Activated CD4-positive, CD25-positive, alpha-beta regulatory T cell treated with anti-CD3 and anti-CD28 coated beads, Interleukin-2, amount 50 U/mL, for 16 hours (primary cell): Measurements from ENCODE around the gene NAPB.
"Not testable (repeated sequence)": the region's sequence is repeated elsewhere in the genome, so short reads cannot be mapped to it uniquely, and the experiment has no call there.

Experiments used
- DNase-seq: peaks from one replicate; pipeline ENCODE4 v3.0.0-alpha.2; 2020; ENCODE audit warnings: low read depth, low spot score

The NAPB gene

DNA sequence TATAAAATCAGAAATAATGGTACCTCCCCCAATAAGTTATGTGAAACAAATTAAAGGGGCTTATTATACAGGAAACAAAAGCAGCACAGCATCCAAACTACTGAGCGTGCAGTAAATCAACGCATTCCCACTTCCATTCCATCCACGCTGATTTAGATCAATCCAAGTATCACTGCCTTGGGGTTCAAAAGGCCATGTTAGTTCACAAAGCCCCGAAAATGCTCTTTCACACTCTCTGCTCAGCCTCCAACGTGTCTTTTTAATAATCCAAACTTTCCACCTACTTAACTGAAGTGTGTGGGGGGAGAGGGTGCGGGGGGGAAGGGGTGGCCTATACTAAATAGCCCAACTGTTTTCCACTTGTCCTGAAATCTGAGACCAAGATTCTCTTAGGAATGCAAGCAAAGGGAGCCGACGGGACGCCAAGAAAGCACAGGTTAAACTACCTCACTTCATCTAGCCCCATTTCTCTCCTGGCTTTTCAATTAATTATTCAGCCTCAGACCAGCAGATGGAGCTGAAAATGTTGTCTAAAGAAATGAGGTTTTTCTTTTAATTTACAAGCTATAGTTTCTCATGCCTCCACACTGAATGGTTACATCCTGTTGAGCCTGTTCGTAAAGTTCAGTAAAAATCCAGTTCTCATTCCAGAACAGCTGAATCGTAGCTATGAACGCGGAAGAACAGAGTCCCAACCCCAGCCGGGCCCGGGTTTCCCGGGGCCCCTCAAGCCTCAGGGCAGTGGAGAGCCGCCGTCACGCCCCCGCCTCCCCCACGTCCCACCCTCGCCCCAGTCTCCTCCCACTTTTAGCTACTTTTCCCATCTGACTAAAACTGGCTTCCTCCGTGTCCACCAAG, 71.7 kb downstream of the NAPB start:
- no peak for DNase-seq

DNA sequence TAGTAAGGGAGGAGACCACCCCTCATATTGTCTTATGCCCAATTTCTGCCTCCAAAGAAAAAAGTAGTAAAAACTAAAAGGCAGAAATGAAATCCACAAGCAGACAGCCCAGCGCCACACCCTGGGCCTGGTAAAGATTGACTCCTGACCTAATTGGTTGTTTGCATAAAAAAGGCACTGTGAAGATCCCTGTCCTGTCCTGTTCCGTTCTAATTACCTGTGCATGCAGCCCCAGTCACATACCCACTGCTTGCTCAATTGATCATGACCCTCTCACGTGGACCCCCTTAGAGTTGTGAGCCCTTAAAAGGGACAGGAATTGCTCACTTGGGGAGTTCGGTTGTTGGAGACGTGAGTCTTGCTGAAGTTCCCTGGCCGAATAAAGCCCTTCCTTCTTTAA, 72.8 kb downstream of the NAPB start:
- DNase-seq = not testable (repeated sequence)

DNA sequence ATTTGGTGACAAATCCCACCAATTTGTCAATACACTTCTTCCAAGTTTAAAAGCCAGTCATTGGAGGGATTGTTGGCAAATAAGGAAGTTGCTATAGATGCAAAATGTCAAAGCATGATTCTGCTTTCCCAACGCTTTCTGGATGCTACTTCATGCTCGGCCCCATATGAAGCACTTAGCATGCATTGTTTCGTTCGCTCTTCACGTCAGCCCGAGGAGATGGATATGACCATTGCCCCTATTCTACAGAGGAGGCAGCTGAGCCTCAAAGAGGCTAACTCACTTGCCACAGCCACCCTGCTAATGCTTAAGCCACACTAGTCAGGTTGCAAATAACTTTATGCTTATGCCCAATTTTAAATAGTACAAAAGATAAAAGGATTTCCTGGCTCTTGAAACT, 73.5 kb downstream of the NAPB start:
- DNase-seq = no peak

DNA sequence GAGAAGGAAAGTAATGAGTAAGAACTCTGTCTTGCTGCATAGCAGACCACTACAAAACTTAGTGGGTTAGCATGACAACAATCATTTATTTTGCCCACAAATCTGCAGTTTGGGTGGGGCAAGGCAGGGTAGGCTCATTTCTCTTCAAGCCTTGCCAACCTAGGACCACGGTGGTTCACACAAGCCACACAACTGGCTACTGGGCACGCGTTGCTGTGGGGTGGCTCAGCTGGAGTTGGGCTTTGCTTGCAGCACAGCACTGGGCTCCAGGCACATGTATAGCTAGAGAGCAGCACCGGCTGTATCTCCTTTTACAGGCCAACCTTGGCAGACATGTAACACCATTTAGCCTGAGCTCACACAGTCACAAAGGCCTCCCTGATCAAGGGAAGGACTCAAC, 75.3 kb downstream of the NAPB start:
- DNase-seq = no peak

DNA sequence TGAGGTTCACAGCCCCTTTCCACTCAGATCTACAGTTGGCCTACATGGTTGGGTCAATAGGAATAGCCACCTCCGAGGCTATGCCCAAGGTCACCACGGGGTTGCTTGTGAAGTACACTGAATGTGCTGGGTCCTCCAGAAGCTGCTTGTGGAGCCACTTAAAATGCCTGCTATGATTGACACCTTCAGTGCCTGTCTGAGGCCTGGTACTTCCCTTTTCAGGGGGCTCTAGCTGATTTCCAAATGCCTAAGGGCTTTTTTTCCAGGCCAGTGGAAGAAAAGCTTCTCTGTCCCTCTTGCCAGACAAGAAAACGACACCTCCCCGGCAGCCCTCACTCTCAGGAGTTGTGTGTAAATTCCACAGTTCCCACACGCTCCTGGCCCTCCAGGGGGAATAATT, 77.0 kb downstream of the NAPB start:
- no peak for DNase-seq

DNA sequence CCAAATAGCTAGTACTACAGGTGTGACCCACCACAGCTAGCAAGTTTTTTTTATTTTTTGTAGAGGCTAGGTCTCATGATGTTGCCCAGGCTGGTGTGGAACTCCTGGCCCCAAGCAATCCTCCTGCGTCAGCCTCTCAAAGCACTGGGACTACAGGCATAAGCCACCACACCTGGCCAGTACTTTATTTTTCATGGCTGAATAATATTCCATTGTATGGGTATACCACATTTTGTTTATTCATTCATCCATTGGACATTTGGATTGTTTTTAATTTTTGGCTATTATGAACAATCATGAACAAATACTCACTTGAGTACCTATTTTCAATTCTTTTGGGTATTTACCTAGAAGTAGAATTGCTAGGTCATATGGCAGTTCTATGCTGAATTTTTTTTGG, 77.7 kb downstream of the NAPB start:
- no peak for DNase-seq

- no peak for DNase-seq
These were observed 80.2 kb downstream of the NAPB start for GRCh38 chr20:23341073-23341472.

GRCh38 chr20:23340524-23340923, 80.8 kb downstream of the NAPB start:
- DNase-seq = no peak

- DNase-seq = no peak
These were observed 81.3 kb downstream of the NAPB start for GRCh38 chr20:23339986-23340385.

DNA sequence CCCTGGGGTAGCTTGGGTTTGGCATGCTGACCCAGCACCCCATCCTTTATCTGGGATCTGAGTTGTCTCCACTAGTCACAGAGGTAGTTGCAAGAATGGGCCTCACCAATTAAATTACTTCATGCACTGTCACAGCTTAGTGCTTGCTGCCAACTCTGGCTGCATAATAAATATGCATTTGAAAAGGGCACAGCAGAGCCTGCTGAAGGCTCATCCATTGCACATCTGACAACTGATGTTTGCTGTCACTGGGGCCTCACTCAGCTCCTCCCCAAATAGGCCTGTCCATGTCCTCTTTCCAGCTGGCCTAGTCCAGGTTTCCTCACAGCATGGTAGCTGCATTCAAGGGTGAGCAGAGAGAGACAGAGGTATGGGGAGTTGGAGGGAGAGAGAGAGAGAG, 84.0 kb downstream of the NAPB start:
- no peak for DNase-seq

DNA sequence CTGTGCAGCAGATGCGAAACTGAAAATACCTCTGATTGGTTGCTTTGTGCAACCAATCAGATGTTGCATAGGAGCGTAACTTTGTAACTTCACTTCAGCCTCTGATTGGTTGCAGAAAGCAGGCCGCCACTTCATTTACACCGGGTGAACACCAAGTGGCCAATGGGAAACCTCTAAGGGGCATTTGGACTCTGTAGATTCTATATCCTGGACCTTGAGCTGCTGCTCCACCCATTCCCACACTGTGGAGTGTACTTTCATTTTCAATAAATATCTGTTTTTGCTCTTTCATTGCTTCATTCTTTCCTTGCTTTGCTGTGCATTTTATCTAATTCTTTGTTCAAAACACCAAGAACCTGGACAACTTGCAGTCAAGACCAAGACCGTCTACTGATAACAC, 84.8 kb downstream of the NAPB start:
- DNase-seq = no peak

- no peak for DNase-seq
These were observed 85.8 kb downstream of the NAPB start for GRCh38 chr20:23335521-23335920.

DNA sequence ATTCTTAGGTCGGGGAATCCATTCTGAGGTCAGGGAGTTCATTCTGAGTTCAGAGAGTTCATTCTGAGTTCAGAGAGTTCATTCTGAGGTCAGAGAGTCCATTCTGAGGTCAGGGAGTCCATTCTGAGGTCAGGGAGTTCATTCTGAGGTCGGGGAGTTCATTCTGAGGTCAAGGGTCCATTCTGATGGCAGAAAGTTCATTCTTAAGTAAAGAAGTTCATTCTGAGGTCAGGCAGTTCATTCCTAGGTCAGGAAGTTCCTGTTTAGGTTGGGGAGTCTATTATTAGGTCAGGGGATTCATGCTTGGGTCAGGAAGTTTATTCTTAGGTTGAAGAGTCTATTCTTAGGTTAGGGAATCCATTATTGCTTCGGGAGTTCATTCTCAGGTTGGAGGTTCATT, 87.2 kb downstream of the NAPB start:
- DNase-seq = no peak

- DNase-seq = no peak
These were observed 88.8 kb downstream of the NAPB start for GRCh38 chr20:23332467-23332866.

- no peak for DNase-seq
These were observed 89.6 kb downstream of the NAPB start for GRCh38 chr20:23331450-23332350.

- DNase-seq = no peak
These were observed 93.5 kb downstream of the NAPB start for GRCh38 chr20:23327617-23328333.

DNA sequence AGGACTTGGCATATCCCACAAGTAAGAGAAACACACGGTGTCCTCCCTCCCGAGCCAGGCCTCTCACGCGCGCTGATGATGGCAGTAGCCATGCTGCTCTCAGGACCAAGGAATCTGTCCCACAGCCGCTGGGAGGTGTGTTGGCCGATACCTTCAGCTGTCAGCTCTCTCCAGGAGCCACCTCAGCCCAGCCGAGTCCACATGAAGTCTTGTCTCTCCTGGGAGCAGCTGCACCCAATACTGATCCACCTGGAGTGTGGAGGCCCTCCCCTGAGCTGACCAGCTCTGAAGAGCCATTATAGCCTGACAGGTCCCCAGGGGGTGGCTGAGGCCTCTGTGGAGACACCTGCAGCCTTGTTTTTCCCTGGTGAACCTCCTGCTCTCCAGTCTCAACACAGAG, 94.5 kb downstream of the NAPB start:
- no peak for DNase-seq

GRCh38 chr20:23325107-23325506, 96.2 kb downstream of the NAPB start:
- DNase-seq = no peak
